GM06990 (cell line): ENCODE data around the gene IL31RA.

Experiments used
- DNase-seq: peaks from one replicate; pipeline ENCODE4 v3.0.0-alpha.2; 2011; ENCODE audit not compliant: insufficient read length; ENCODE audit errors: extremely low read depth
- H3K27me3 ChIP-seq: replicated peaks from 2 replicates; pipeline ENCODE4 v1.6.0; 2011; ENCODE audit warnings: low read length; ENCODE audit not compliant: control insufficient read depth, insufficient read depth
- H3K36me3 ChIP-seq: 2 replicates; pipeline ENCODE4 v1.5.1; 2011; ENCODE audit warnings: low read length; ENCODE audit not compliant: control insufficient read depth, insufficient read depth
- H3K4me3 ChIP-seq: replicated peaks from 2 replicates; pipeline ENCODE4 v1.5.1; 2011; ENCODE audit warnings: low read depth, mild to moderate bottlenecking, control low read depth, low read length
- TF ChIP-seq, protein P1 (sequence below): IDR thresholded peaks from 2 replicates; pipeline ENCODE4 v1.5.1; 2011; ENCODE audit warnings: low read length, control low read depth, mild to moderate bottlenecking, inconsistent platforms; ENCODE audit not compliant: insufficient read depth, poor library complexity, severe bottlenecking

Gene IL31RA

DNA sequence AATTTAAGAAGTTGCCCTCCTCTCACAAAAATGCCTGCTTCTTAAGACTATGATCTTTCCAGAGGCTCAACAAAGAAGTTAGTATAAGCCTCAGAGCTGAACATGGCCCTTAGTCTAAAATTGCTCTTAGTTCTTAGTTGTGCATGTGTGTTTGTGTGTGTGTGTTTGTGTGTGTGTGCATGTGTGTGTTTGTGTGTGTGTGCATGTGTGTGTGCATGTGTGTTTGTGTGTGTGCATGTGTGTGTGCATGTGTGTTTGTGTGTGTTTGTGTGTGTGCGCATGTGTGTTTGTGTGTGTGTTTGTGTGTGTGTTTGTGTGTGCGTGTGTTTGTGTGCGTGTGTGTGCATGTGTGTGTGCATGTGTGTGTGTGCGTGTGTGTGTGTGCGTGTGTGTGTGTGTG, 15.8 kb downstream of the IL31RA start:
- Histone ChIP-seq H3K27me3 (no peaks in the 10 kb centered on the region; the same call in 1 of the 2 replicates), H3K36me3 (no peaks in the 10 kb centered on the region), H3K4me3 (no peak overlapping the region)
- TF ChIP-seq, protein P1, sequence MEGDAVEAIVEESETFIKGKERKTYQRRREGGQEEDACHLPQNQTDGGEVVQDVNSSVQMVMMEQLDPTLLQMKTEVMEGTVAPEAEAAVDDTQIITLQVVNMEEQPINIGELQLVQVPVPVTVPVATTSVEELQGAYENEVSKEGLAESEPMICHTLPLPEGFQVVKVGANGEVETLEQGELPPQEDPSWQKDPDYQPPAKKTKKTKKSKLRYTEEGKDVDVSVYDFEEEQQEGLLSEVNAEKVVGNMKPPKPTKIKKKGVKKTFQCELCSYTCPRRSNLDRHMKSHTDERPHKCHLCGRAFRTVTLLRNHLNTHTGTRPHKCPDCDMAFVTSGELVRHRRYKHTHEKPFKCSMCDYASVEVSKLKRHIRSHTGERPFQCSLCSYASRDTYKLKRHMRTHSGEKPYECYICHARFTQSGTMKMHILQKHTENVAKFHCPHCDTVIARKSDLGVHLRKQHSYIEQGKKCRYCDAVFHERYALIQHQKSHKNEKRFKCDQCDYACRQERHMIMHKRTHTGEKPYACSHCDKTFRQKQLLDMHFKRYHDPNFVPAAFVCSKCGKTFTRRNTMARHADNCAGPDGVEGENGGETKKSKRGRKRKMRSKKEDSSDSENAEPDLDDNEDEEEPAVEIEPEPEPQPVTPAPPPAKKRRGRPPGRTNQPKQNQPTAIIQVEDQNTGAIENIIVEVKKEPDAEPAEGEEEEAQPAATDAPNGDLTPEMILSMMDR, result no peak
- no peak for DNase-seq

DNA sequence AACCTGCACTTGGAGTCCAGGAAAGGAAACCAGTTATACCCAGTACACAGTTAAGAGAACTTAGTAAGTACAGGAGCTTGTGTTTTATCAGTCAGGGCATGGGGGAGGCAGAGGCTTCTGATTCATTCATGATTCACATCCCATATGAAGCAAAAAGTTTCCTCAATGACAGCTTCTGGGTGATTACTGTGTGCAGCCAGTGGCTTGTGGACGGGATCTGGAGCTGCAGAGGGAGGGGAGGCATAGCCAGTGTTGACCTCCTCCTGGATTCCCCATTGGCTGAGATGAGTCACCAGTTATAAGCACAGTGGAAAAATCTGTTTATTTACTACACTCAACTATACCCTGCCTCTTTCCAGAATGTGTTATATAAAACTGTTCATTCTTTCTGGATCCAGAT, 17.7 kb downstream of the IL31RA start:
- DNase-seq, result no peak
- no peaks in the 10 kb centered on the region; the same call in 1 of the 2 replicates for H3K27me3 ChIP-seq
- H3K4me3 ChIP-seq, result no peak overlapping the region
- TF ChIP-seq, protein P1, result no peak
- no peaks in the 10 kb centered on the region for H3K36me3 ChIP-seq

DNA sequence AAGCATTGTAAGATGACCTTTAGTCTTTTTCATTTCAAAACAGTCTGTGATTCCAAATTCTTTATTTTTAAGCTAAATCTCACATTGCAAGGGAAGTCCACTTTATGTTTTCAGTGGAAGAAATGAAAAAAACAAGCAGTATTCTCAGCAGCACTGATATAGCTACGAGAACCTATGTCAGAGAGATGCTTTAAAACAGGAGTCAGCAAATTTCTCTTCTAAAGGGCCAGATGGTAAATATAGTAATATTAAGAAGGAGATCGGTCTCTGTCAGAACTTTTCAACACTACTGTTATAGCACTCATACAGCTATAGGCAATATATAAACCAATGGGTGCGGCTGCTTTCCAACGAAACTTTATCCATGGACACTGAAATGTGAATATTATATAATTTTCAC, 18.7 kb downstream of the IL31RA start:
- no peak for DNase-seq
- Histone ChIP-seq H3K27me3 (no peaks in the 10 kb centered on the region; the same call in 1 of the 2 replicates), H3K36me3 (no peaks in the 10 kb centered on the region), H3K4me3 (no peak overlapping the region)
- TF ChIP-seq, protein P1, result no peak

DNA sequence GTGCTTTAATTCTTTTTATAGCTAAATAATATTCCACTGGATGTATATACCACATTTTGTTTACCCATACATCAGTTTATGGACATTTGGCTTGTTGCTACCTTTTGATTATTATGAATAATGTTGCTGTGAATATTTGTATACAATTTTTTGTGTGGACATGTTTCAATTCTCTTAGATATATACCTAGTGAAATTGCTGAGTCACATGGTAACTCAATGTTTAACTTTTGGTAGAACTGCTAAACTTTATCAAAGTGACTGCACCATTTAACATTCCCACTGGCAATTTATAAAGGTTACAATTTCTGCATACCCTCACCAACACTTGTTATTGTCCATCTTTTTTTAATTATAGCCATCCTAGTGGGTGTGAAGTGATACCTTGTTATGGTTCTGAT, 22.1 kb downstream of the IL31RA start:
- no peak for DNase-seq
- H3K4me3 ChIP-seq, result no peak overlapping the region
- TF ChIP-seq, protein P1, result no peak
- no peaks in the 10 kb centered on the region for H3K36me3 ChIP-seq
- H3K27me3 ChIP-seq, result no peaks in the 10 kb centered on the region

DNA sequence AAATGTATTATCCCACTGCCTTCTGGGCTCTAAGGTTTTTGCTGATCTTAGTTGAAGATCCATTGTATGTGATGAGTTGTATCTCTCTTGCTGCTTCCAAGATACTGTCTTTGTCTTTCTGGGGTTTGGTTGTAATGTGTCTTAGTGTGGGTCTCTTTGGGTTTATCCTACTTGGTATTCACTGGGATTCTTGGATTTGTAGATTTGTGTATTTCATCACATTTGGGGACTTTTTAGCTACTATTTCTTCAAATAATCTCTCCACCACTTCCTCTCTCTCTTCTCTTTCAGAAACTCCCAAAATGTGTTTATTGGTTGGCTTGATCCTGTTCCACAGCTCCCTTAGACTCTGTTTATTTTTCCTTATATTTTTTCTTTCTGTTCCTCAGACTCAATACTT, 26.5 kb downstream of the IL31RA start:
- Histone ChIP-seq H3K36me3 (no peaks in the 10 kb centered on the region), H3K27me3 (no peaks in the 10 kb centered on the region), H3K4me3 (no peak overlapping the region)
- TF ChIP-seq, protein P1, result no peak
- DNase-seq, result no peak

GRCh38 chr5:55880453-55880852, 29.3 kb downstream of the IL31RA start:
- TF ChIP-seq, protein P1, result no peak
- H3K27me3 ChIP-seq, result no peaks in the 10 kb centered on the region
- DNase-seq, result no peak
- no peak overlapping the region for H3K4me3 ChIP-seq
- no peaks in the 10 kb centered on the region for H3K36me3 ChIP-seq
